Measurements from ENCODE around the gene SMG6.

Gene SMG6

GRCh38 chr17:2184993-2185931 is 118.3 kb downstream of the SMG6 start:
- no peak for DNase-seq (ENCODE audit: low spot score in 2 of 2)
- H3K27me3 Mint-ChIP-seq: no peaks in the 10 kb centered on the region
- no peak overlapping the region for H3K4me3 Mint-ChIP-seq
- H3K27ac Mint-ChIP-seq: no peak overlapping the region
- H3K4me1 Mint-ChIP-seq: peaks cover 12% of the 10 kb centered on the region
- peaks cover 37% of the 10 kb centered on the region for H3K36me3 Mint-ChIP-seq
- H3K9me3 Mint-ChIP-seq: no peaks in the 10 kb centered on the region
- ATAC-seq (ENCODE audit: low read depth): no peak

- H3K27me3 Mint-ChIP-seq: no peaks in the 10 kb centered on the region
- peaks cover 36% of the 10 kb centered on the region for H3K36me3 Mint-ChIP-seq
- ATAC-seq (ENCODE audit: low read depth) (no peak), DNase-seq (ENCODE audit: low spot score in 2 of 2) (no peak)
- no peak overlapping the region for H3K27ac Mint-ChIP-seq
- no peak overlapping the region for H3K4me3 Mint-ChIP-seq
- H3K4me1 Mint-ChIP-seq: peaks cover 12% of the 10 kb centered on the region
- no peaks in the 10 kb centered on the region for H3K9me3 Mint-ChIP-seq
Observed at GRCh38 chr17:2183346-2183745, 120.2 kb downstream of the SMG6 start.

- Mint-ChIP-seq H3K27me3 (no peaks in the 10 kb centered on the region), H3K4me1 (peaks cover 12% of the 10 kb centered on the region), H3K4me3 (no peak overlapping the region), H3K9me3 (no peaks in the 10 kb centered on the region), H3K36me3 (peaks cover 36% of the 10 kb centered on the region), H3K27ac (no peak overlapping the region)
- DNase-seq (ENCODE audit: low spot score in 2 of 2): no peak
- no peak for ATAC-seq (ENCODE audit: low read depth)
Observed at GRCh38 chr17:2181897-2182448, 121.6 kb downstream of the SMG6 start.

- DNase-seq (ENCODE audit: low spot score in 2 of 2) (no peak), ATAC-seq (ENCODE audit: low read depth) (no peak)
- no peaks in the 10 kb centered on the region for H3K9me3 Mint-ChIP-seq
- peaks cover 12% of the 10 kb centered on the region for H3K4me1 Mint-ChIP-seq
- no peak overlapping the region for H3K4me3 Mint-ChIP-seq
- H3K36me3 Mint-ChIP-seq: peaks cover 37% of the 10 kb centered on the region
- no peaks in the 10 kb centered on the region for H3K27me3 Mint-ChIP-seq
- H3K27ac Mint-ChIP-seq: no peak overlapping the region
Observed at GRCh38 chr17:2181206-2181896, 122.2 kb downstream of the SMG6 start.

- H3K4me3 Mint-ChIP-seq: no peak overlapping the region
- no peaks in the 10 kb centered on the region for H3K27me3 Mint-ChIP-seq
- no peaks in the 10 kb centered on the region for H3K9me3 Mint-ChIP-seq
- no peak overlapping the region for H3K27ac Mint-ChIP-seq
- ATAC-seq (ENCODE audit: low read depth) (no peak), DNase-seq (ENCODE audit: low spot score in 2 of 2) (no peak)
- H3K4me1 Mint-ChIP-seq: peaks cover 12% of the 10 kb centered on the region
- peaks cover 32% of the 10 kb centered on the region for H3K36me3 Mint-ChIP-seq
Observed at GRCh38 chr17:2180768-2181167, 122.8 kb downstream of the SMG6 start.

GRCh38 chr17:2179615-2180295 is 123.8 kb downstream of the SMG6 start:
- H3K4me3 Mint-ChIP-seq: no peak overlapping the region
- H3K27me3 Mint-ChIP-seq: no peaks in the 10 kb centered on the region
- ATAC-seq (ENCODE audit: low read depth): no peak
- H3K9me3 Mint-ChIP-seq: no peaks in the 10 kb centered on the region
- H3K36me3 Mint-ChIP-seq: peaks cover 25% of the 10 kb centered on the region
- no peak for DNase-seq (ENCODE audit: low spot score in 2 of 2)
- no peak overlapping the region for H3K27ac Mint-ChIP-seq
- H3K4me1 Mint-ChIP-seq: peaks cover 6% of the 10 kb centered on the region

- DNase-seq (ENCODE audit: low spot score in 2 of 2): no peak
- Mint-ChIP-seq H3K27ac (no peak overlapping the region), H3K27me3 (no peaks in the 10 kb centered on the region), H3K9me3 (no peaks in the 10 kb centered on the region), H3K4me1 (peaks cover 6% of the 10 kb centered on the region), H3K4me3 (no peak overlapping the region), H3K36me3 (peaks cover 30% of the 10 kb centered on the region)
- ATAC-seq (ENCODE audit: low read depth): no peak
Observed at GRCh38 chr17:2178798-2179501, 124.6 kb downstream of the SMG6 start.

- ATAC-seq (ENCODE audit: low read depth): no peak
- Mint-ChIP-seq H3K36me3 (peaks cover 22% of the 10 kb centered on the region), H3K4me3 (no peak overlapping the region)
Observed at GRCh38 chr17:2177235-2177811, 126.3 kb downstream of the SMG6 start.

GRCh38 chr17:2176499-2177169 is 127.0 kb downstream of the SMG6 start:
- H3K4me1 Mint-ChIP-seq: no peaks in the 10 kb centered on the region
- peaks cover 22% of the 10 kb centered on the region for H3K36me3 Mint-ChIP-seq
- ATAC-seq (ENCODE audit: low read depth): no peak
- H3K27ac Mint-ChIP-seq: no peak overlapping the region
- no peaks in the 10 kb centered on the region for H3K27me3 Mint-ChIP-seq
- DNase-seq (ENCODE audit: low spot score in 2 of 2): no peak
- H3K9me3 Mint-ChIP-seq: no peaks in the 10 kb centered on the region
- H3K4me3 Mint-ChIP-seq: no peak overlapping the region

More at GRCh38 chr17:2177235-2177811, 126.3 kb downstream of the SMG6 start:
- H3K4me1 Mint-ChIP-seq: no peaks in the 10 kb centered on the region
- no peak overlapping the region for H3K27ac Mint-ChIP-seq
- no peaks in the 10 kb centered on the region for H3K27me3 Mint-ChIP-seq
- no peaks in the 10 kb centered on the region for H3K9me3 Mint-ChIP-seq
- DNase-seq (ENCODE audit: low spot score in 2 of 2): no peak

- H3K27me3 Mint-ChIP-seq: no peaks in the 10 kb centered on the region
- H3K9me3 Mint-ChIP-seq: no peaks in the 10 kb centered on the region
- H3K36me3 Mint-ChIP-seq: peaks cover 19% of the 10 kb centered on the region
- no peak overlapping the region for H3K4me3 Mint-ChIP-seq
- ATAC-seq (ENCODE audit: low read depth): no peak
- no peak for DNase-seq (ENCODE audit: low spot score in 2 of 2)
- no peaks in the 10 kb centered on the region for H3K4me1 Mint-ChIP-seq
- no peak overlapping the region for H3K27ac Mint-ChIP-seq
Observed at GRCh38 chr17:2175294-2175628, 128.3 kb downstream of the SMG6 start.

GRCh38 chr17:2174468-2175293 is 128.9 kb downstream of the SMG6 start:
- Mint-ChIP-seq H3K27ac (no peak overlapping the region), H3K36me3 (peaks cover 18% of the 10 kb centered on the region), H3K9me3 (no peaks in the 10 kb centered on the region), H3K4me3 (no peak overlapping the region), H3K4me1 (no peaks in the 10 kb centered on the region), H3K27me3 (no peaks in the 10 kb centered on the region)
- ATAC-seq (ENCODE audit: low read depth) (no peak), DNase-seq (ENCODE audit: low spot score in 2 of 2) (no peak)

- Mint-ChIP-seq H3K4me1 (no peaks in the 10 kb centered on the region), H3K27ac (no peak overlapping the region), H3K36me3 (peaks cover 24% of the 10 kb centered on the region), H3K9me3 (no peaks in the 10 kb centered on the region), H3K27me3 (no peaks in the 10 kb centered on the region), H3K4me3 (no peak overlapping the region)
- ATAC-seq (ENCODE audit: low read depth): no peak
- no peak for DNase-seq (ENCODE audit: low spot score in 2 of 2)
Observed at GRCh38 chr17:2174014-2174413, 129.6 kb downstream of the SMG6 start.
